K562 (cell line): ENCODE data around the gene C17orf78. TPM values are rescaled to one million over a fixed set of nuclear protein-coding genes. Genes with fewer than 3 reads are reported as not detected.

Experiments used
- CBX3 ChIP-seq, 2 experiments: IDR thresholded peaks; 1 replicate in 1 of 2; 2 replicates in 1 of 2; pipeline ENCODE4 v1.6.1; 2012; ENCODE audit warnings: inconsistent platforms in 2 of 2, low read length in 2 of 2, borderline replicate concordance in 1 of 2, control low read depth in 1 of 2
- HOXB6 ChIP-seq: fragments of 250-450 bp; sonication (Bioruptor Pico); IDR thresholded peaks from 2 replicates; pipeline ENCODE4 v1.5.1; 2022; ENCODE audit warnings: mild to moderate bottlenecking, borderline replicate concordance
- MAX ChIP-seq: sonication (generic); formaldehyde crosslinking; IDR thresholded peaks from 2 replicates; pipeline ENCODE4 v1.9.0; 2022; ENCODE audit warnings: mild to moderate bottlenecking, missing genetic modification reagents
- MGA ChIP-seq: fragments of 450-650 bp; IDR thresholded peaks from 2 replicates; pipeline ENCODE4 v1.6.1; 2016; ENCODE audit warnings: mild to moderate bottlenecking, moderate library complexity
- TAL1 ChIP-seq: fragments of 450-650 bp; IDR thresholded peaks from 2 replicates; pipeline ENCODE4 v1.6.1; 2016; ENCODE audit warnings: mild to moderate bottlenecking
- ZBTB49 ChIP-seq: sonication (generic); formaldehyde crosslinking; IDR thresholded peaks from 2 replicates; pipeline ENCODE4 v1.8.0; 2022; ENCODE audit warnings: missing genetic modification reagents, mild to moderate bottlenecking, borderline replicate concordance
- ZNF217 ChIP-seq: sonication (generic); formaldehyde crosslinking; IDR thresholded peaks from 2 replicates; pipeline ENCODE4 v1.8.0; 2022; ENCODE audit warnings: mild to moderate bottlenecking, missing genetic modification reagents
- ZNF398 ChIP-seq: fragments of 250-450 bp; sonication (Bioruptor Pico); IDR thresholded peaks from 2 replicates; pipeline ENCODE4 v1.8.0; 2021; ENCODE audit warnings: moderate library complexity, mild to moderate bottlenecking, inconsistent platforms
- polyA plus RNA-seq, 8 experiments: library from polyadenylated mRNA; depleted of rRNA in 4 of 8; stranded (reverse) in 5 of 8; unstranded in 3 of 8; fragments of >200 nt; fragmentation: Nextera tagmentation in 2 of 8; fragmentation: Illumina TruSeq in 1 of 8; extraction: Ambion mirVana in 2 of 8; extraction: Trizol in 1 of 8; gene quantifications; 2 replicates each; pipeline versions ENCODE4 v1.2.1 to v1.2.3, GENCODE V29; 2011 to 2014; ENCODE audit warnings: inconsistent platforms in 1 of 8, missing spikeins in 1 of 8
- total RNA-seq, 7 experiments: library from RNA; depleted of rRNA in 6 of 7; stranded (reverse); fragments of >200 nt in 6 of 7; fragmentation: Illumina TruSeq in 2 of 7; extraction: Trizol in 2 of 7; gene quantifications; 2 replicates each; pipeline versions ENCODE4 v1.2.1 to v1.2.3, GENCODE V29; 2011 to 2021; ENCODE audit warnings: low replicate concordance in 1 of 7

C17orf78 gene
- total and polyA plus RNA-seq, 9 of the 15 experiments (the other 6 are each of a cell fraction or from before 2014, with no cell fraction given) = not detected

GRCh38 chr17:37358830-37359681 is 16.7 kb upstream of the C17orf78 start (continued):
- TF ChIP-seq MGA = no peak
- peak; percentile 84 for TF ChIP-seq MAX (CRISPR knock-in tag)
- no peak for TF ChIP-seq HOXB6
- no peak for TF ChIP-seq ZNF398
- no peak for TF ChIP-seq ZNF217 (CRISPR knock-in tag)
- TF ChIP-seq TAL1 = no peak
- no peak for TF ChIP-seq ZBTB49
- TF ChIP-seq CBX3 (IDR thresholded peaks at IDR 0.05; ENCODE audit: borderline replicate concordance in 1 of 2, low read length in 2 of 2) = no peak
